ENCODE measurements around the gene R3HDM4. TPM values are rescaled to one million over a fixed set of nuclear protein-coding genes. Genes with fewer than 3 reads are reported as not detected.

Gene R3HDM4
- total RNA-seq, 1 donor from 2014 or later = 24.6 TPM

Small RNA genes lying within 50 kb of the gene (small RNA-seq; reads per million reads assigned to genes)
- 0.16 reads per million for gene RNU6-9 (ENCODE audit: low replicate concordance)

Other genes with a start within 250 kb of the R3HDM4 start
- 4.9 TPM for gene FSTL3, start 236.8 kb downstream of the R3HDM4 start, total RNA-seq
- not detected for gene PRSS57, start 217.8 kb downstream of the R3HDM4 start, total RNA-seq
- 84.1 TPM for gene PALM, start 204.3 kb downstream of the R3HDM4 start, total RNA-seq
- gene MISP, start 162.1 kb downstream of the R3HDM4 start, total RNA-seq = under 0.01 TPM
- 19.9 TPM for gene PTBP1, start 115.8 kb downstream of the R3HDM4 start, total RNA-seq
- gene PLPPR3, start 91.3 kb downstream of the R3HDM4 start, total RNA-seq = 72.0 TPM
- gene AZU1, start 85.4 kb downstream of the R3HDM4 start, total RNA-seq = 2.0 TPM
- gene PRTN3, start 72.2 kb downstream of the R3HDM4 start, total RNA-seq = 1.5 TPM
- gene ELANE, start 60.9 kb downstream of the R3HDM4 start, total RNA-seq = 1.2 TPM
- 0.98 TPM for gene CFD, start 53.6 kb downstream of the R3HDM4 start, total RNA-seq
- gene MED16, start 20.0 kb downstream of the R3HDM4 start, total RNA-seq = 24.8 TPM
- not detected for gene RNU6-9, start 19.7 kb downstream of the R3HDM4 start, total RNA-seq
- gene KISS1R, start 4.1 kb upstream of the R3HDM4 start, total RNA-seq = 0.49 TPM
- gene ARID3A, start 12.8 kb upstream of the R3HDM4 start, total RNA-seq = 1.5 TPM
- gene WDR18, start 71.1 kb upstream of the R3HDM4 start, total RNA-seq = 35.9 TPM
- under 0.01 TPM for gene GRIN3B, start 87.2 kb upstream of the R3HDM4 start, total RNA-seq
- 30.2 TPM for gene TMEM259, start 107.9 kb upstream of the R3HDM4 start, total RNA-seq
- gene RNU6-2, start 108.3 kb upstream of the R3HDM4 start, total RNA-seq = not detected
- 4.4 TPM for gene CNN2, start 113.4 kb upstream of the R3HDM4 start, total RNA-seq
- gene ABCA7, start 126.9 kb upstream of the R3HDM4 start, total RNA-seq = 0.74 TPM
- gene ARHGAP45, start 153.9 kb upstream of the R3HDM4 start, total RNA-seq = 3.7 TPM
- gene POLR2E, start 182.2 kb upstream of the R3HDM4 start, total RNA-seq = 31.0 TPM
- gene GPX4, start 190.8 kb upstream of the R3HDM4 start, total RNA-seq = 95.9 TPM